H9 (cell line): ENCODE results near the gene MAT2A. TPM values are rescaled to one million over a fixed set of nuclear protein-coding genes. Genes with fewer than 3 reads are reported as not detected.
A peak's percentile ranks its signal among the peaks of the same experiment; 100 is the strongest.

Source experiments
- DNase-seq: peaks from one replicate; pipeline ENCODE4 v3.0.0-alpha.2; 2017
- H2AFZ ChIP-seq: one replicate; pipeline ENCODE4 v1.6.1; 2013; ENCODE audit warnings: mild to moderate bottlenecking, low read length, control low read depth, moderate library complexity
- H2AK5ac ChIP-seq: 2 replicates; pipeline ENCODE4 v1.6.1; 2013; ENCODE audit warnings: low read length, control low read depth, mixed read lengths; ENCODE audit not compliant: insufficient read length
- H2BK120ac ChIP-seq: one replicate; pipeline ENCODE4 v1.6.1; 2013; ENCODE audit warnings: low read depth, mild to moderate bottlenecking, low read length, control low read depth, inconsistent platforms; ENCODE audit not compliant: poor library complexity, severe bottlenecking
- H2BK12ac ChIP-seq: 2 replicates; pipeline ENCODE4 v1.6.1; 2013; ENCODE audit warnings: low read length, control low read depth, mixed read lengths, low read depth; ENCODE audit not compliant: insufficient read length
- H2BK15ac ChIP-seq: 2 replicates; pipeline ENCODE4 v1.6.1; 2013; ENCODE audit warnings: low read depth, low read length, control low read depth
- H2BK20ac ChIP-seq: one replicate; pipeline ENCODE4 v1.6.1; 2013; ENCODE audit warnings: low read depth, mild to moderate bottlenecking, low read length, control low read depth, inconsistent platforms; ENCODE audit not compliant: poor library complexity, severe bottlenecking
- H2BK5ac ChIP-seq: 2 replicates; pipeline ENCODE4 v1.6.1; 2013; ENCODE audit warnings: low read length, control low read depth, mixed read lengths; ENCODE audit not compliant: insufficient read length
- H3K14ac ChIP-seq: 2 replicates; pipeline ENCODE4 v1.6.1; 2013; ENCODE audit warnings: low read length, control low read depth; ENCODE audit not compliant: insufficient read depth
- H3K18ac ChIP-seq: 2 replicates; pipeline ENCODE4 v1.6.1; 2013; ENCODE audit warnings: low read depth, mild to moderate bottlenecking, mixed read lengths, low read length, control low read depth; ENCODE audit not compliant: insufficient read length
- H3K23ac ChIP-seq: 2 replicates; pipeline ENCODE4 v1.6.1; 2013; ENCODE audit warnings: low read length, control low read depth, mixed read lengths, low read depth; ENCODE audit not compliant: insufficient read length
- H3K23me2 ChIP-seq: 2 replicates; pipeline ENCODE4 v1.6.1; 2013; ENCODE audit warnings: low read depth, mild to moderate bottlenecking, mixed read lengths, low read length, control low read depth; ENCODE audit not compliant: insufficient read length, poor library complexity, severe bottlenecking
- H3K27ac ChIP-seq: 2 replicates; pipeline ENCODE4 v1.5.1; 2013; ENCODE audit warnings: low read length, control low read depth, mixed read lengths, low read depth; ENCODE audit not compliant: insufficient read length
- H3K27me3 ChIP-seq: 2 replicates; pipeline ENCODE4 v1.6.1; 2013; ENCODE audit warnings: low read length, control low read depth, inconsistent platforms; ENCODE audit not compliant: insufficient read depth
- H3K4ac ChIP-seq: 2 replicates; pipeline ENCODE4 v1.6.1; 2013; ENCODE audit warnings: low read depth, mild to moderate bottlenecking, control low read depth, inconsistent platforms, low read length, moderate library complexity
- H3K4me1 ChIP-seq: 2 replicates; pipeline ENCODE4 v1.6.1; 2013; ENCODE audit warnings: low read length, control low read depth, inconsistent platforms; ENCODE audit not compliant: insufficient read depth
- H3K4me2 ChIP-seq: 2 replicates; pipeline ENCODE4 v1.6.1; 2013; ENCODE audit warnings: low read length, control low read depth, mixed read lengths; ENCODE audit not compliant: insufficient read length, insufficient read depth
- H3K56ac ChIP-seq: 2 replicates; pipeline ENCODE4 v1.6.1; 2013; ENCODE audit warnings: low read depth, mild to moderate bottlenecking, mixed read lengths, low read length, control low read depth; ENCODE audit not compliant: insufficient read length
- H3K79me1 ChIP-seq: 2 replicates; pipeline ENCODE4 v1.6.1; 2013; ENCODE audit warnings: low read depth, mild to moderate bottlenecking, moderate library complexity, low read length, control low read depth, inconsistent platforms; ENCODE audit not compliant: insufficient read depth, poor library complexity, severe bottlenecking
- H3K79me2 ChIP-seq: 2 replicates; pipeline ENCODE4 v1.6.1; 2013; ENCODE audit warnings: low read length, control low read depth, inconsistent platforms; ENCODE audit not compliant: insufficient read depth
- H3K9ac ChIP-seq: 2 replicates; pipeline ENCODE4 v1.6.1; 2013; ENCODE audit warnings: low read length, control low read depth, mixed read lengths; ENCODE audit not compliant: insufficient read length; ENCODE audit errors: extremely low read depth
- H3K9me3 ChIP-seq: one replicate; pipeline ENCODE4 v1.6.1; 2013; ENCODE audit warnings: low read depth, low read length, inconsistent platforms; ENCODE audit not compliant: control insufficient read depth
- H3T11ph ChIP-seq: one replicate; pipeline ENCODE4 v1.6.1; 2013; ENCODE audit warnings: mild to moderate bottlenecking, low read length, control low read depth, inconsistent platforms
- H4K20me1 ChIP-seq: one replicate; pipeline ENCODE4 v1.6.1; 2013; ENCODE audit not compliant: control insufficient read depth, insufficient read length, insufficient read depth
- H4K5ac ChIP-seq: 2 replicates; pipeline ENCODE4 v1.6.1; 2013; ENCODE audit warnings: low read depth, mild to moderate bottlenecking, mixed read lengths, low read length, control low read depth; ENCODE audit not compliant: insufficient read length
- H4K8ac ChIP-seq: replicated peaks from 2 replicates; pipeline ENCODE4 v1.6.1; 2013; ENCODE audit warnings: low read length, control low read depth, mixed read lengths, low read depth; ENCODE audit not compliant: insufficient read length
- H4K91ac ChIP-seq: 2 replicates; pipeline ENCODE4 v1.6.1; 2013; ENCODE audit warnings: low read depth, mild to moderate bottlenecking, moderate library complexity, mixed read lengths, low read length, control low read depth; ENCODE audit not compliant: insufficient read length
- H3K27ac Mint-ChIP-seq, 3 experiments: 2 replicates in 2 of 3; 3 replicates in 1 of 3; pipeline ENCODE4 v1.8.0; 2020 to 2021; ENCODE audit warnings: mixed read lengths in 3 of 3, mild to moderate bottlenecking in 1 of 3, moderate library complexity in 1 of 3
- H3K27me3 Mint-ChIP-seq: 2 replicates; pipeline ENCODE4 v1.8.0; 2021; ENCODE audit warnings: low read depth, mild to moderate bottlenecking, moderate library complexity, mixed read lengths
- H3K36me3 Mint-ChIP-seq, 3 experiments: 2 replicates in 2 of 3; 3 replicates in 1 of 3; pipeline ENCODE4 v1.8.0; 2020 to 2021; ENCODE audit warnings: low read depth in 3 of 3, mixed read lengths in 3 of 3; ENCODE audit not compliant: insufficient read depth in 1 of 3
- H3K4me1 Mint-ChIP-seq, 2 experiments: 2 replicates each; pipeline ENCODE4 v1.8.0; 2020; ENCODE audit warnings: mixed read lengths in 2 of 2
- H3K4me3 Mint-ChIP-seq, 2 experiments: 2 replicates in 1 of 2; 3 replicates in 1 of 2; pipeline ENCODE4 v1.8.0; 2020 to 2021; ENCODE audit warnings: mild to moderate bottlenecking in 2 of 2, mixed read lengths in 2 of 2, moderate library complexity in 1 of 2
- H3K9me3 Mint-ChIP-seq, 2 experiments: 2 replicates in 1 of 2; 3 replicates in 1 of 2; pipeline ENCODE4 v1.8.0; 2020; ENCODE audit warnings: mild to moderate bottlenecking in 2 of 2, mixed read lengths in 2 of 2, moderate library complexity in 1 of 2
- CTCF ChIP-seq: fragments of 200-600 bp; sonication (generic); conservative IDR thresholded peaks from 3 replicates; pipeline ENCODE4 v1.8.0; 2021; ENCODE audit warnings: antibody characterized with exemption, mild to moderate bottlenecking
- WGBS: extraction: QIAGEN DNeasy Blood & Tissue Kit; methylation state at CpG from one replicate; pipeline ENCODE4 v1.1.7; 2013; ENCODE audit warnings: missing lambda C conversion rate, low lambda C conversion rate, mixed read lengths; ENCODE audit not compliant: insufficient read length; ENCODE audit errors: extremely low coverage; 5-methylcytosine and 5-hydroxymethylcytosine counted together
- total RNA-seq: library from RNA; stranded (reverse); gene quantifications from 2 replicates; pipeline ENCODE4 v1.2.1, GENCODE V29; 2021

The MAT2A gene
- total RNA-seq, 1 experiment from 2014 or later: 459 TPM

GRCh38 chr2:85549826-85550225 is 10.9 kb downstream of the MAT2A start:
- no peak overlapping the region for H3K4ac ChIP-seq
- no peaks in the 10 kb centered on the region for H3K23me2 ChIP-seq
- no peak overlapping the region for H2AK5ac ChIP-seq
- DNase-seq: no peak
- H3K23ac ChIP-seq: no peak overlapping the region
- H3K4me2 ChIP-seq: no peak overlapping the region
- H3K9ac ChIP-seq: no peak overlapping the region
- peaks cover 2 to 7% of the 10 kb centered on the region in 2 experiments; a peak in 2 of 4 replicates for H3K4me1 Mint-ChIP-seq
- H4K91ac ChIP-seq: no peak overlapping the region
- no peak overlapping the region for H3K14ac ChIP-seq
- no peaks in the 10 kb centered on the region for H3K9me3 Mint-ChIP-seq
- no peaks in the 10 kb centered on the region for H3K79me2 ChIP-seq
- H3K36me3 Mint-ChIP-seq: peaks cover 19 to 71% (median 53%) of the 10 kb centered on the region in 3 experiments; a peak in 6 of 7 replicates
- no peak overlapping the region for H2BK12ac ChIP-seq
- no peaks in the 10 kb centered on the region for H4K20me1 ChIP-seq
- no peaks in the 10 kb centered on the region; the same call in 1 of the 2 replicates for H3K27me3 Mint-ChIP-seq
- no peak overlapping the region for H2BK5ac ChIP-seq
- H3K27ac ChIP-seq: no peak overlapping the region
- no peaks in the 10 kb centered on the region for H3K79me1 ChIP-seq
- H3K4me3 Mint-ChIP-seq: no peak overlapping the region
- H3K18ac ChIP-seq: no peak overlapping the region
- H3K9me3 ChIP-seq: no peaks in the 10 kb centered on the region
- no peaks in the 10 kb centered on the region for H3K4me1 ChIP-seq
- H2AFZ ChIP-seq: no peak overlapping the region
- no peak overlapping the region for H2BK120ac ChIP-seq
- no peaks in the 10 kb centered on the region for H3K27me3 ChIP-seq
- H4K8ac ChIP-seq: no peak overlapping the region
- peak overlapping the region in 2 of 3 experiments; percentile 38 to 57; a peak in 2 of 7 replicates for H3K27ac Mint-ChIP-seq
- no peak overlapping the region for H2BK15ac ChIP-seq
- no peak overlapping the region for H2BK20ac ChIP-seq
- no peak overlapping the region for H3T11ph ChIP-seq
- H3K56ac ChIP-seq: no peak overlapping the region
- no CpG with 5 or more reads among the region's 4 CpGs for WGBS
- TF ChIP-seq CTCF: no peak
- H4K5ac ChIP-seq: no peak overlapping the region
